Esophagus (tissue), 2 donors: ENCODE measurements around the gene OR10G3. TPM values are rescaled to one million over a fixed set of nuclear protein-coding genes. Genes with fewer than 3 reads are reported as not detected.

Experiments
- H3K27ac ChIP-seq, 2 donors: one replicate each; pipeline ENCODE4 v1.5.1; 2013; ENCODE audit warnings: low read depth in 2 of 2, mild to moderate bottlenecking in 2 of 2, inconsistent platforms in 1 of 2, low read length in 1 of 2, moderate library complexity in 1 of 2
- H3K27me3 ChIP-seq, 2 donors: one replicate each; pipeline ENCODE4 v1.6.1; 2013; ENCODE audit warnings: low read length in 2 of 2, control low read depth in 1 of 2, mild to moderate bottlenecking in 1 of 2; ENCODE audit not compliant: insufficient read depth in 2 of 2, control insufficient read depth in 1 of 2
- H3K36me3 ChIP-seq, 2 donors: one replicate each; pipeline ENCODE4 v1.6.1; 2013; ENCODE audit warnings: low read length in 1 of 2; ENCODE audit not compliant: control insufficient read depth in 2 of 2, insufficient read depth in 2 of 2
- H3K4me1 ChIP-seq, 2 donors: one replicate each; pipeline ENCODE4 v1.6.1; 2013; ENCODE audit warnings: low read length in 1 of 2; ENCODE audit not compliant: control insufficient read depth in 2 of 2, insufficient read depth in 2 of 2
- H3K4me3 ChIP-seq, 2 donors: one replicate each; pipeline ENCODE4 v1.5.1; 2013; ENCODE audit warnings: low read length in 2 of 2, mild to moderate bottlenecking in 2 of 2, low read depth in 1 of 2, moderate library complexity in 1 of 2
- H3K9me3 ChIP-seq, 2 donors: one replicate each; pipeline ENCODE4 v1.6.1; 2013; ENCODE audit warnings: mild to moderate bottlenecking in 2 of 2, low read depth in 1 of 2, low read length in 1 of 2, moderate library complexity in 1 of 2; ENCODE audit not compliant: control insufficient read depth in 2 of 2, insufficient read depth in 1 of 2
- WGBS, 2 donors: extraction: QIAGEN DNeasy Blood & Tissue Kit; methylation state at CpG; one replicate each; pipeline ENCODE4 v1.1.7; 2013; 5-methylcytosine and 5-hydroxymethylcytosine counted together
- polyA plus RNA-seq, 2 donors: library from polyadenylated mRNA; stranded (reverse); fragments of 200-250 nt; gene quantifications; one replicate each; pipeline ENCODE4 v1.2.3, GENCODE V29; 2013
- donor health status: healthy with polysubstance abuse.
- donor health status: Bipolar disorder and iron deficiency.

OR10G3 gene
- polyA plus RNA-seq, 2 donors, result not detected

GRCh38 chr14:21537090-21537424, 42.8 kb downstream of the OR10G3 start:
- H3K9me3 ChIP-seq, result no peaks in the 10 kb centered on the region
- no peak overlapping the region for H3K27ac ChIP-seq
- 17 to 19% methylated on average over 3 of the region's 3 CpGs for WGBS, 2 donors
- no peaks in the 10 kb centered on the region for H3K36me3 ChIP-seq
- peaks cover 0 to 5% of the 10 kb centered on the region in 2 donors for H3K4me1 ChIP-seq
- no peaks in the 10 kb centered on the region for H3K27me3 ChIP-seq
- peak overlapping the region in 1 of 2 donors; percentile 29 for H3K4me3 ChIP-seq

- Histone ChIP-seq H3K27ac (no peak overlapping the region), H3K4me1 (peaks cover 0 to 5% of the 10 kb centered on the region in 2 donors), H3K9me3 (no peaks in the 10 kb centered on the region), H3K4me3 (peak overlapping the region; percentile 19 to 29), H3K36me3 (no peaks in the 10 kb centered on the region), H3K27me3 (no peaks in the 10 kb centered on the region)
- 4 to 6% methylated on average over 25 of the region's 25 CpGs for WGBS, 2 donors
These were observed 43.3 kb downstream of the OR10G3 start for GRCh38 chr14:21536418-21537089.

GRCh38 chr14:21535545-21536417, 44.1 kb downstream of the OR10G3 start:
- peaks cover 0 to 5% of the 10 kb centered on the region in 2 donors for H3K4me1 ChIP-seq
- H3K27me3 ChIP-seq, result no peaks in the 10 kb centered on the region
- no peak overlapping the region for H3K27ac ChIP-seq
- WGBS, 2 donors, result 35 to 40% methylated on average over 6 of the region's 6 CpGs
- H3K4me3 ChIP-seq, result no peak overlapping the region
- H3K36me3 ChIP-seq, result no peaks in the 10 kb centered on the region
- H3K9me3 ChIP-seq, result no peaks in the 10 kb centered on the region

- Histone ChIP-seq H3K27ac (no peak overlapping the region), H3K36me3 (no peaks in the 10 kb centered on the region), H3K4me1 (peaks cover 0 to 5% of the 10 kb centered on the region in 2 donors), H3K4me3 (no peak overlapping the region), H3K9me3 (no peaks in the 10 kb centered on the region), H3K27me3 (no peaks in the 10 kb centered on the region)
- WGBS, 2 donors, result 77 to 81% methylated on average over 4 of the region's 4 CpGs
These were observed 45.3 kb downstream of the OR10G3 start for GRCh38 chr14:21534576-21534975.

- H3K4me1 ChIP-seq, result peaks cover 0 to 5% of the 10 kb centered on the region in 2 donors
These were observed 46.6 kb downstream of the OR10G3 start for GRCh38 chr14:21533294-21533693.

GRCh38 chr14:21529515-21529914, 50.4 kb downstream of the OR10G3 start:
- WGBS, 2 donors, result 90 to 100% methylated on average over 1 of the region's 1 CpG

More at GRCh38 chr14:21533294-21533693, 46.6 kb downstream of the OR10G3 start:
- Histone ChIP-seq H3K27me3 (no peaks in the 10 kb centered on the region), H3K36me3 (no peaks in the 10 kb centered on the region), H3K9me3 (no peaks in the 10 kb centered on the region), H3K4me3 (no peak overlapping the region), H3K27ac (no peak overlapping the region)

GRCh38 chr14:21528381-21529348, 51.2 kb downstream of the OR10G3 start:
- no peak overlapping the region for H3K27ac ChIP-seq
- no peaks in the 10 kb centered on the region for H3K36me3 ChIP-seq
- H3K9me3 ChIP-seq, result no peaks in the 10 kb centered on the region
- H3K4me3 ChIP-seq, result no peak overlapping the region
- H3K27me3 ChIP-seq, result no peaks in the 10 kb centered on the region
- WGBS, 2 donors, result 76 to 78% methylated on average over 4 of the region's 4 CpGs
- no peaks in the 10 kb centered on the region for H3K4me1 ChIP-seq

More at GRCh38 chr14:21529515-21529914, 50.4 kb downstream of the OR10G3 start:
- Histone ChIP-seq H3K36me3 (no peaks in the 10 kb centered on the region), H3K27ac (no peak overlapping the region), H3K27me3 (no peaks in the 10 kb centered on the region), H3K4me3 (no peak overlapping the region), H3K4me1 (no peaks in the 10 kb centered on the region), H3K9me3 (no peaks in the 10 kb centered on the region)

- Histone ChIP-seq H3K27ac (no peak overlapping the region), H3K4me1 (no peaks in the 10 kb centered on the region), H3K9me3 (no peaks in the 10 kb centered on the region), H3K4me3 (no peak overlapping the region), H3K36me3 (no peaks in the 10 kb centered on the region), H3K27me3 (no peaks in the 10 kb centered on the region)
- WGBS, 2 donors, result 58 to 61% methylated on average over 1 of the region's 1 CpG
These were observed 52.6 kb downstream of the OR10G3 start for GRCh38 chr14:21527318-21527679.

GRCh38 chr14:21526672-21527317, 53.1 kb downstream of the OR10G3 start:
- H3K4me1 ChIP-seq, result no peaks in the 10 kb centered on the region
- no peaks in the 10 kb centered on the region for H3K27me3 ChIP-seq
- H3K36me3 ChIP-seq, result no peaks in the 10 kb centered on the region
- H3K27ac ChIP-seq, result no peak overlapping the region
- 20 to 24% methylated on average over 13 of the region's 13 CpGs for WGBS, 2 donors
- H3K9me3 ChIP-seq, result no peaks in the 10 kb centered on the region
- peak overlapping the region; percentile 56 to 58 for H3K4me3 ChIP-seq
